ENCODE data around the gene GALC.

The GALC gene

DNA sequence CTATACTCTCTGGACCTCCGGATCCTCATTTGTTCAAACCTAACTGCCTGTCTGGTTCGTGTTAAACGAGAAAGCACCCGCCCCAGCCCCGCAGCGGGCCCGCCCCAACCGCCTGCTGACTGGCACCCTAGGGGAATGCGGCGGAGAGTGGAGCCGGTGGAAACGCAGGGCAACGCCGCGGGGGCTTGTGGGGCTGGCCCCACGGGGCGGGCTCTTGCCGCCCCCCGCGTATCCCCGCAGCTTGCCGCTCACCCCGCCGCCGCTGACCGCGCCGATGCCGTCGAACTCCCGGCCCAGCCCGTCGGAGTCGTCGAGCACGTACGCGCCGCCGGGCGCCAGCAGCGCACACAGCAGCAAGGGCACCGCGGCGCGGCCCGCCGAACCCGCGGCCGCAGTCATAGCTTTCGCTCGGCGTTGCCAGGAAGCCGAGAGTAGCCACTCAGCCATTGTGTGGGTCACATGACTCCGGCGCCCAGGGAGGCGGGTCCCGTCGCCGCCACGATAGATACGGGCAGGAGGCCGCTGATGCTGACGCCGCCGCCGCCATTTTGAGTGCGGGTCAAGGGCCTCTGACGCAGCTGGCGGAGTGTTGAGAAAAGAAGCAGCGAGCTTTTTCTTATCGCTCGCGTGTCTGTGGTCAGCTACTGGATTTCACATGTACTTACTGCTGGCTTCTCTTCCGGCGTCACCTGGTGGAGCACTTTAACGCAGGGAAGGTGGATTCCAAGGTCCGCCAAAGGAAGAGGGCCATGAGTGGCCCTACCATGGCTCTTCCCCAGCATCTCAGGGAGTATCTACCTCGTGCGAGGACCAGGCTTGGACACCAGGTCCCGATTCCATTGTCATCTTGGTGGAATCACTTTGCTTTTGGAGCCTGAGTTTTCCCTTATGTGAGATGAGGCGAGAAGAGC, at the start of gene GALC:
TSS of gene GALC (minus strand) at position 465 of the 911 bp plus-strand sequence. CDS start at position 447, 18 bp downstream.
- peak within 1 kb of the TSS; percentile 71 for H3K9ac ChIP-seq (ENCODE audit: low read length)
- H3K4me3 ChIP-seq (ENCODE audit: low read length) = peak within 1 kb of the TSS; percentile 68
- peak within 1 kb of the TSS; percentile 89 for H3K27ac ChIP-seq (ENCODE audit: low read depth, low read length)
- H3K27me3 ChIP-seq (ENCODE audit: control insufficient read depth, insufficient read depth, low read length) = no peaks in the 10 kb centered on the region
- no peaks in the 10 kb centered on the region for H3K36me3 ChIP-seq (ENCODE audit: control insufficient read depth, insufficient read depth, low read length)
- peaks cover 5% of the 10 kb centered on the region for H3K4me1 ChIP-seq (ENCODE audit: control insufficient read depth, insufficient read depth, low read length)

DNA sequence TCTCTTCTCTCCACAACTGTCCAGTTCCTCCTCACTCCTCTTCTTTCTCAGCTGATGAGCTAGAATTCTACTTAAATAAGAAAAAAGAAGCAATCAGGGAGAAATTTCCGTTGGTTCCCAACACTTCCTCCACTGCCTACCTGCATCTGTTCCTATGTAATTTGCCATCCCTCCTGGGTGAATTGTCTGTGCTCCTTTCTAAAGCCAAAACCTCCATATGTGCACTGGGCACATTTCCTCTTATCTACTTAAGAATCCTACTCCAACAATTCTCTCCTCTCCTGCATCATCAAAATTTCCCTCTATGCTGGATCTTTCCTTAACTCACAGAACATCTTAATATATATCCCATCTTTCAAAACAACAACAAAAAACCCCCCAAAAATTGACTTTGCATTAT, 47.2 kb upstream of the GALC start:
- no peaks in the 10 kb centered on the region for H3K4me1 ChIP-seq (ENCODE audit: control insufficient read depth, insufficient read depth, low read length)

GRCh38 chr14:88039197-88039596, 46.2 kb upstream of the GALC start:
- Histone ChIP-seq H3K4me3 (ENCODE audit: low read length) (no peak overlapping the region), H3K4me1 (ENCODE audit: control insufficient read depth, insufficient read depth, low read length) (no peaks in the 10 kb centered on the region), H3K36me3 (ENCODE audit: control insufficient read depth, insufficient read depth, low read length) (no peaks in the 10 kb centered on the region), H3K27ac (ENCODE audit: low read depth, low read length) (no peak overlapping the region), H3K9ac (ENCODE audit: low read length) (no peak overlapping the region), H3K27me3 (ENCODE audit: control insufficient read depth, insufficient read depth, low read length) (no peaks in the 10 kb centered on the region)

More for the DNA sequence above, 47.2 kb upstream of the GALC start:
- no peaks in the 10 kb centered on the region for H3K36me3 ChIP-seq (ENCODE audit: control insufficient read depth, insufficient read depth, low read length)
- H3K27me3 ChIP-seq (ENCODE audit: control insufficient read depth, insufficient read depth, low read length) = no peaks in the 10 kb centered on the region
- H3K4me3 ChIP-seq (ENCODE audit: low read length) = no peak overlapping the region
- no peak overlapping the region for H3K27ac ChIP-seq (ENCODE audit: low read depth, low read length)
- no peak overlapping the region for H3K9ac ChIP-seq (ENCODE audit: low read length)

DNA sequence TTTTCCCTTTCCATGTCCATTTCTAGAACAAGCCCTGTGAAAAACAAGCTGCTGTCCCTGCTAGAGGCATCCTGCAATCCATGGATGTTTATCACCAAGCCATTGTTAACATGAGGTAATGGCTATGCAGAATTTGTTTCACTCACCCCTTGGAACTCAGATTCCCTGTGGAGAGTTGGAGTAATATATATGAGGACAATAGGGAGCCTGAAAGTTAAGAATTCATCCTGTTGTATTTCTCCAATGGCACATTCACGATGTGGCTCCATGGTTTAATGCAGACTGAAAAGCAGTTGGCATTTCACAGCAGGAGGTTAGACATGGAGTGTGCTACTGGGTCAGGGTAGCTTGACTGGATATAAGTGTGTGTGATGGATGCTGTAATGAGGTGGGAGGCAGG, 44.3 kb upstream of the GALC start:
- no peak overlapping the region for H3K4me3 ChIP-seq (ENCODE audit: low read length)
- H3K27ac ChIP-seq (ENCODE audit: low read depth, low read length) = no peak overlapping the region
- no peaks in the 10 kb centered on the region for H3K27me3 ChIP-seq (ENCODE audit: control insufficient read depth, insufficient read depth, low read length)
- H3K36me3 ChIP-seq (ENCODE audit: control insufficient read depth, insufficient read depth, low read length) = no peaks in the 10 kb centered on the region
- H3K9ac ChIP-seq (ENCODE audit: low read length) = no peak overlapping the region
- no peaks in the 10 kb centered on the region for H3K4me1 ChIP-seq (ENCODE audit: control insufficient read depth, insufficient read depth, low read length)

GRCh38 chr14:88036422-88036821, 43.4 kb upstream of the GALC start:
- no peak overlapping the region for H3K4me3 ChIP-seq (ENCODE audit: low read length)
- no peaks in the 10 kb centered on the region for H3K27me3 ChIP-seq (ENCODE audit: control insufficient read depth, insufficient read depth, low read length)
- no peaks in the 10 kb centered on the region for H3K36me3 ChIP-seq (ENCODE audit: control insufficient read depth, insufficient read depth, low read length)
- no peak overlapping the region for H3K9ac ChIP-seq (ENCODE audit: low read length)
- H3K27ac ChIP-seq (ENCODE audit: low read depth, low read length) = no peak overlapping the region
- no peaks in the 10 kb centered on the region for H3K4me1 ChIP-seq (ENCODE audit: control insufficient read depth, insufficient read depth, low read length)

GRCh38 chr14:88034076-88034475, 41.1 kb upstream of the GALC start:
- no peak overlapping the region for H3K9ac ChIP-seq (ENCODE audit: low read length)
- H3K4me1 ChIP-seq (ENCODE audit: control insufficient read depth, insufficient read depth, low read length) = no peaks in the 10 kb centered on the region
- H3K27ac ChIP-seq (ENCODE audit: low read depth, low read length) = no peak overlapping the region
- H3K36me3 ChIP-seq (ENCODE audit: control insufficient read depth, insufficient read depth, low read length) = no peaks in the 10 kb centered on the region
- H3K4me3 ChIP-seq (ENCODE audit: low read length) = no peak overlapping the region
- no peaks in the 10 kb centered on the region for H3K27me3 ChIP-seq (ENCODE audit: control insufficient read depth, insufficient read depth, low read length)

DNA sequence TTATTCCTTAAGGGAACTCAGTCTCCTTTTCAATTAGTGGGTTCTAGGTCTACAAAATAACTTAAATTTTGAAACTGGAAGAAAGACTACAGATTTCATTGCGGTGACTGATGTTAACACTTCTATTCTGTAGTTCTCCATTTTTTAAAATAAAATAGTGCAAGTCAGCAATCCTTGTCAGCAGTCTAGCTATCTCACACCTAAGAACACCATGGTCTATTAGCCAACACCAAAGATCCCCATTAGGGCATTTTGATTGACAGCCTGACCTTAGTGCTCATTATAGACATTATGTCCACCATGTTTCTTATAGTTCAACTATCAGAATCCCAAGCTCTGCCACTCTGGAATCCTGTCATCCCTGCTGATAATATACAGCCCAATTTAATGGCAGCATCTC, 39.4 kb upstream of the GALC start:
- H3K27me3 ChIP-seq (ENCODE audit: control insufficient read depth, insufficient read depth, low read length) = no peaks in the 10 kb centered on the region
- H3K27ac ChIP-seq (ENCODE audit: low read depth, low read length) = no peak overlapping the region
- H3K9ac ChIP-seq (ENCODE audit: low read length) = no peak overlapping the region
- no peaks in the 10 kb centered on the region for H3K4me1 ChIP-seq (ENCODE audit: control insufficient read depth, insufficient read depth, low read length)
- H3K4me3 ChIP-seq (ENCODE audit: low read length) = no peak overlapping the region
- H3K36me3 ChIP-seq (ENCODE audit: control insufficient read depth, insufficient read depth, low read length) = no peaks in the 10 kb centered on the region

- no peak overlapping the region for H3K9ac ChIP-seq (ENCODE audit: low read length)
- H3K4me1 ChIP-seq (ENCODE audit: control insufficient read depth, insufficient read depth, low read length) = no peaks in the 10 kb centered on the region
- no peak overlapping the region for H3K4me3 ChIP-seq (ENCODE audit: low read length)
- no peak overlapping the region for H3K27ac ChIP-seq (ENCODE audit: low read depth, low read length)
- no peaks in the 10 kb centered on the region for H3K27me3 ChIP-seq (ENCODE audit: control insufficient read depth, insufficient read depth, low read length)
- H3K36me3 ChIP-seq (ENCODE audit: control insufficient read depth, insufficient read depth, low read length) = no peaks in the 10 kb centered on the region
These were observed 37.9 kb upstream of the GALC start for GRCh38 chr14:88030892-88031291.

- no peaks in the 10 kb centered on the region for H3K27me3 ChIP-seq (ENCODE audit: control insufficient read depth, insufficient read depth, low read length)
- no peak overlapping the region for H3K9ac ChIP-seq (ENCODE audit: low read length)
- no peak overlapping the region for H3K4me3 ChIP-seq (ENCODE audit: low read length)
- no peak overlapping the region for H3K27ac ChIP-seq (ENCODE audit: low read depth, low read length)
- H3K4me1 ChIP-seq (ENCODE audit: control insufficient read depth, insufficient read depth, low read length) = no peaks in the 10 kb centered on the region
- H3K36me3 ChIP-seq (ENCODE audit: control insufficient read depth, insufficient read depth, low read length) = no peaks in the 10 kb centered on the region
These were observed 37.1 kb upstream of the GALC start for GRCh38 chr14:88030079-88030478.

DNA sequence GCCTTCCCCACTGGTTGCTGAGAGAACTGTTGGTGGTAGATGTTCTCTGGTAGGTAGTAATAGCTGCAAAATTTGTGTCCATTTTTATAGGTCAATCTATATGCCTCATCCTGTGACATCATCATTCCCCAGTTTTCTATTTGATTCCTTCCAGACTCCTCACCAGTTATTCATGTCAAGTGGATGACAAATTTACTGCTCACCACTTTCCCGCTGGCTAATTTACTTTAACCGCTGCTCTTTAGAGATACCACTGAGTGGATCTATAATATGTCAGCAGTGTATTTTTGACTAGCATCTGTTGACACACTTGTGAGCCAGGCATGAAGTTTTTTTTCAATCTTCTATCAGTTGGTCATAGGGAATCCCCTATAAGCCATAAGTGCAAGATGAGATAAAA, 36.5 kb upstream of the GALC start:
- Histone ChIP-seq H3K36me3 (ENCODE audit: control insufficient read depth, insufficient read depth, low read length) (no peaks in the 10 kb centered on the region), H3K27ac (ENCODE audit: low read depth, low read length) (no peak overlapping the region), H3K4me1 (ENCODE audit: control insufficient read depth, insufficient read depth, low read length) (no peaks in the 10 kb centered on the region), H3K27me3 (ENCODE audit: control insufficient read depth, insufficient read depth, low read length) (no peaks in the 10 kb centered on the region), H3K4me3 (ENCODE audit: low read length) (no peak overlapping the region), H3K9ac (ENCODE audit: low read length) (no peak overlapping the region)

DNA sequence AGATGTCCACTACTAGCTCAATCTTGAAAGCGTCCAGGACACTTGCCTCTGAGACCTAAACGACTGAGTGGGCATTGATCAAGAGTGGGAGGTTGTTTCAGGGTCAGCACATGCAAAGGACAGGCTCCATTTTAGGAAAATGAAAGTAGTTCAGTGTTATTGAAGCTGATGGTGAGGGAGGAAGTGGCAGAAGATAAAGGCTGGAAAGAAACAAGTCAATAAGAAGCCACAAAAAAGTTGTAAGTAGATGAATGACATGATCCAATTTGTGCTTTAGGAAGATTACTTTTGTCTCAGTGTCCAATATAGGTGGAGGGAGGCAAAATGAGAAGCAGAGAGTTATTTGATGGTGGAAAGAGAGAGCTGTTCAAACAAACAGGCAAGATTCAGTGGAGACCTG, 33.9 kb upstream of the GALC start:
- Histone ChIP-seq H3K27me3 (ENCODE audit: control insufficient read depth, insufficient read depth, low read length) (no peaks in the 10 kb centered on the region), H3K27ac (ENCODE audit: low read depth, low read length) (no peak overlapping the region), H3K36me3 (ENCODE audit: control insufficient read depth, insufficient read depth, low read length) (no peaks in the 10 kb centered on the region), H3K9ac (ENCODE audit: low read length) (no peak overlapping the region), H3K4me1 (ENCODE audit: control insufficient read depth, insufficient read depth, low read length) (no peaks in the 10 kb centered on the region), H3K4me3 (ENCODE audit: low read length) (no peak overlapping the region)

DNA sequence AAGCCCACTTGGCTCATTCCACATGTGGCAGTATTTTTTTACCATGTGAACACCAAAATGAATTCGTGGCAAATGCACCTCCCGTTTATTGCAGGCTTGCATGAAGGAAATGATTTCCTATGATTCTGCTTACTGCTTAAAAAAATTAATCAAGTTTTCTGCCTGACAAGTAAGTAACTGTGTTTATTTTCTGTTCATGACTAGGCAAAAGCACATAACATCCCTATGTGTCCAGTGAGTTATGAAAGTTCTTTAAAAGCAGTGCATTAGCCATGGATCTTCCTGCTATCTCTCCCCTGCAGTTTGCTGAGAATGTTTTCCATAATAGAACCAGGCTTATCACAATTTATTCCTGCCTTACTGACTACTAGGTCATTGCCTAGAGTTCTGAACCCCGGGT, 32.3 kb upstream of the GALC start:
- H3K4me3 ChIP-seq (ENCODE audit: low read length) = no peak overlapping the region

More for the DNA sequence above, 32.3 kb upstream of the GALC start:
- H3K27me3 ChIP-seq (ENCODE audit: control insufficient read depth, insufficient read depth, low read length) = no peaks in the 10 kb centered on the region
- H3K27ac ChIP-seq (ENCODE audit: low read depth, low read length) = no peak overlapping the region
- no peaks in the 10 kb centered on the region for H3K36me3 ChIP-seq (ENCODE audit: control insufficient read depth, insufficient read depth, low read length)
- no peak overlapping the region for H3K9ac ChIP-seq (ENCODE audit: low read length)
- no peaks in the 10 kb centered on the region for H3K4me1 ChIP-seq (ENCODE audit: control insufficient read depth, insufficient read depth, low read length)

Measured in rectal smooth muscle tissue (tissue), 1 donor.